ENCODE results near the gene STRAP.
"Not testable (repeated sequence)": the region's sequence is repeated elsewhere in the genome, so short reads cannot be mapped to it uniquely, and the experiment has no call there.

DNA sequence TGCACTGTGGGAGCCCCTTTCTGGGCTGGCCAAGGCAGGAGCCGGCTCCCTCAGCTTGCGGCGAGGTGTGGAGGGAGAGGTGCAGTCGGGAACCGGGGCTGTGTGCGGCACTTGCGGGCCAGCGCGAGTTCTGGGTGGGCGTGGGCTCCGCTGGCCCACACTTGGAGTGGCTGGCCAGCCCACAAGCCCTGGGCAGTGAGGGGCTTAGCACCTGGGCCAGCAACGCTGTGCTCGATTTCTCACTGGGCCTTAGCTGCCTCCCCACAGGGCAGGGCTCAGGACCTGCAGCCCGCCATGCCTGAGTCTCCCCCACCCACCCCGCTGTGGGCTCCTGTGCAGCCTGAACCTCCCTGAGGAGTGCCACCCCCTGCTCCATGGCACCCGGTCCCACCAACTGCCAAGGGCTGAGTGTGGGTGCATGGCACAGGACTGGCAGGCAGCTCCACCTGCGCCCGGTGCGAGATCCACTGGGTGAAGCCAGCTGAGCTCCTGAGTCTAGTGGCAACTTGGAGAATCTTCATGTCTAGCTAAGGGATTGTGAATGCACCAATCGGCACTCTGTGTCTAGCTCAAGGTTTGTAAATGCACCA lies 7.5 kb upstream of the STRAP start:
- TF ChIP-seq, protein P1, sequence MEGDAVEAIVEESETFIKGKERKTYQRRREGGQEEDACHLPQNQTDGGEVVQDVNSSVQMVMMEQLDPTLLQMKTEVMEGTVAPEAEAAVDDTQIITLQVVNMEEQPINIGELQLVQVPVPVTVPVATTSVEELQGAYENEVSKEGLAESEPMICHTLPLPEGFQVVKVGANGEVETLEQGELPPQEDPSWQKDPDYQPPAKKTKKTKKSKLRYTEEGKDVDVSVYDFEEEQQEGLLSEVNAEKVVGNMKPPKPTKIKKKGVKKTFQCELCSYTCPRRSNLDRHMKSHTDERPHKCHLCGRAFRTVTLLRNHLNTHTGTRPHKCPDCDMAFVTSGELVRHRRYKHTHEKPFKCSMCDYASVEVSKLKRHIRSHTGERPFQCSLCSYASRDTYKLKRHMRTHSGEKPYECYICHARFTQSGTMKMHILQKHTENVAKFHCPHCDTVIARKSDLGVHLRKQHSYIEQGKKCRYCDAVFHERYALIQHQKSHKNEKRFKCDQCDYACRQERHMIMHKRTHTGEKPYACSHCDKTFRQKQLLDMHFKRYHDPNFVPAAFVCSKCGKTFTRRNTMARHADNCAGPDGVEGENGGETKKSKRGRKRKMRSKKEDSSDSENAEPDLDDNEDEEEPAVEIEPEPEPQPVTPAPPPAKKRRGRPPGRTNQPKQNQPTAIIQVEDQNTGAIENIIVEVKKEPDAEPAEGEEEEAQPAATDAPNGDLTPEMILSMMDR (IDR thresholded peaks at IDR 0.05), result not testable (repeated sequence)
- TF ChIP-seq POLR2A (IDR thresholded peaks at IDR 0.05), result not testable (repeated sequence)
